ENCODE measurements around the gene KIF25.

Gene KIF25

GRCh38 chr6:168051648-168052047, 54.2 kb downstream of the KIF25 start:
- no peak for DNase-seq

DNA sequence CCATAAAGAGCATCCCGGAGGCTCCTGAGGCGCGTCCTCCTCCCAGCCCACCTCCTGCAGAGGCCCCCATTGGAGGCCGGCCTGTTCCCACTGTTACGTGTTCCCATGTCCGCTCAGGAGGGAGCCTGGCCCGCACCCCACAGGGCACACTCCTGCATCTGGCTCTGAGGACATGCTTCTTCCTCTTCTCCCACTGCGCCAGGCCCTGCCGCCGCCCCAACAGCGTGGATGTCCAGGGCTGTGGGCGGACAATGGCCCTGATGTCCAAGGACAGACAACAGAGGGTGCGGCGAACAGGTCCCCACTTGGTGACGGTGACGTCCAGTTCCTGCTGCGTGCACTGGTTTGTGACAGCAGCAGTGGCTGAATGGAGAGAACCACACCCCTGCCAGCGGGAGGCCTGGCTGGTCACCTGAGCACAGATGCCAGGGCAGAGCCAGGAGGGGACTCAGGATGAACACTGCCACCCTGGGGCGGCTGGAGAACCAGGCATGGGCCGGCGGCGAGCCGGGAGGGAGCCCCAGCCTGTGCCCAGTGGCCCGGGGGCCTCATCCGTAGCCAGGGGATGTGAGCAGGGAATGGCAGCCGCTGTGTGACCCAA, 54.9 kb downstream of the KIF25 start:
- no peak for DNase-seq

DNA sequence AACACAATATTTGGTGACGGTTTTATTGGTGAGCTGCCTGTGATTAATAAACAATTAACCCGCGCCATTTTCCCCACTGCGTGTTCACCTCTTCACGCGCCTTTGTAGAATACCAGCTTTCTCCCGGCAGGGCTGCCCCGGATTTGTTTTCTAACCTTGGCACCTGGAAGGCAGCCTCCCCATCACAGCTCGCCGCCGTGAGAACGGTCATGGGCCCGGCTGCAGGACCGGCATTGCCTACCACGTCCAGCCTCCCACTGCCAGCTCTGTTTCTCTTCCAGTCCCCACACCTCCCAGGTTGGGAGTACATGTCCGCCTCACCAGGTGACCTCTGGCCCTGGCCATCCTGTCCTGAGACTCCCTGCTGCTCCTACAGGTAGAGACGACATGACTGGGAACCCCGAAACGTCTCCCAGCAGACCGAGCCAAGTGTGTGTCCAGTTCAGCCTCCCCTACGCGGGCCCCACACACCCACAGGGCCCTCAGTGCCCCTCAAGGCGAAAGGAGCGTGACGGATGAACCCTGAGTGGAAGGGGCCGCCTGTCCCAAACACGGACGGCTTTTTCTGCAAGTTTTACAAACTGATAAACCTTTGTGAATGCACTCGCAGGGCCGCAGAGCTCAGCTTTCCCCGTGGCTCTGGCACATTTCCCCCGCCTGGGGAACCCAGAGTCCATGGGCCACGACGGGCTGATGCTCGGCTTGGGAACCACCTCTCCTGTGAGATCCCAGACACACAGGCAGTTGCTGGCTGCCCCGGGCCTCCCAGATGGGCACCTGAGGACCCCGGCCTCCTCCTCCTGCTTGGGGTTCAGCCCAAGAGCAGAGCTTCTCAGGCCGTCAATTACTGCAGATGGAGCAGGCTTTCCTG, 55.9 kb downstream of the KIF25 start:
- DNase-seq = no peak

DNA sequence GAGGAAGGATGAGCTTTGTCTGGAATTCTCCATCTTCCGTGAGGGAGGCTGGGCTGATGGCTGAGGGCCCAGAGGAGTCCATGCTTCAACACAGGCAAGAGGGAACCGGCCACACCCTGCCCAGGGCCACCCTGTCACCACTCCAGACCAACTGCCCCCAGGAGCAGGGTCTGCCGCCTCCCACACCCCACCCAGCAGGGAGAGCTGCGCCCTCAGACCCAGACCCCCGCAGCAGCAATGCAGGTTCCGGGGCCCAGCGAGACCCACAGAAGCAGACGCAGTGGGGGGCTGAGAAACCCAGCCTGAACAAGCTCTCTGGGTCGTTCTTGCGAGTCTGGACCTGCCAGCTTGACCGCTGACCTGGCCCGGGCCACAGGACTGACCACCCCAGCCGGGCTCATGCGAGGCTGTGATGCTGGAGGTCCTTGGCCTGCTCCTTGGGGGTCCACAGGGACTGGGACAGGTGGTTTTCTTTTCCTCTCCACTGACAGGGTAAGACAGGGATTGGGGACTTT, 56.5 kb downstream of the KIF25 start:
- no peak for DNase-seq

GRCh38 chr6:168054765-168055560, 57.5 kb downstream of the KIF25 start:
- no peak for DNase-seq

DNA sequence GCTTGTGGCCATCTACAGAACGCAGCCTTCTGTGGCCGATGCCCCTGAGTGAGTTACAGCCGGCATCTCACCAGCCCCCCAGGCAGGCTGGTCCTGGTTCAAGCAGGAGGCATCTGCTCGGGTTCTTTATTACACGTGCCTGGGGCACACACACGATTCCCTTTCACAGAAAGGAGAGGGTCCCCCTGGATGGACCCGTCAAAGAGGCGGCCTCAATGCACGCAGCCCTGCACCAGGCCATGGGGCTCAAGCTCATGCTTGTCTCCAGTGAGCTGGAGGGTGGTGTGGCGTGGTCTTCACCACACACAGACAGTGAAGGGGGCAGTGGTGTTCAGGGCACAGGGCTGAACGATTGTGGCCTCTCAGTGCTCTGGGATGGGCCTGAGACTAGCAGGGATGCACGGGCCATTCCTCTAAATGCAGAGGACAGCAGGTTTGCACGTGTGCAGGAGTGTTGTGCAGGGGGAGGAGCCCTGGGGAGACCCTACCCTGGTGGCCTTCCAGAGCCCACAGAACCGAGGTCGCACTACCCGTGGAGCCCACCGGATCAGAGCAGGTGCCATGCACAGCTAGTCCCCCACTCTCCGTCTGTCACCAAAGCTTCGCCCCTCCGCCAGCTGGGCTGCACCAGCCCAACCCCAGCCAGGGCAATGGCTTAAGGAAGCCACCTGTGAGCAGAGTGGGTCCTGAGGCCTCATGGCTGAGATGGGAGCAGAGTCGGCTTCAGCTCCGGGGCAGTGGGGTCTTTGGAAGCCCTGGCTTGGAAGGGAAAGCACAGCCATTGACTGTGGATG, 58.4 kb downstream of the KIF25 start:
- no peak for DNase-seq

DNA sequence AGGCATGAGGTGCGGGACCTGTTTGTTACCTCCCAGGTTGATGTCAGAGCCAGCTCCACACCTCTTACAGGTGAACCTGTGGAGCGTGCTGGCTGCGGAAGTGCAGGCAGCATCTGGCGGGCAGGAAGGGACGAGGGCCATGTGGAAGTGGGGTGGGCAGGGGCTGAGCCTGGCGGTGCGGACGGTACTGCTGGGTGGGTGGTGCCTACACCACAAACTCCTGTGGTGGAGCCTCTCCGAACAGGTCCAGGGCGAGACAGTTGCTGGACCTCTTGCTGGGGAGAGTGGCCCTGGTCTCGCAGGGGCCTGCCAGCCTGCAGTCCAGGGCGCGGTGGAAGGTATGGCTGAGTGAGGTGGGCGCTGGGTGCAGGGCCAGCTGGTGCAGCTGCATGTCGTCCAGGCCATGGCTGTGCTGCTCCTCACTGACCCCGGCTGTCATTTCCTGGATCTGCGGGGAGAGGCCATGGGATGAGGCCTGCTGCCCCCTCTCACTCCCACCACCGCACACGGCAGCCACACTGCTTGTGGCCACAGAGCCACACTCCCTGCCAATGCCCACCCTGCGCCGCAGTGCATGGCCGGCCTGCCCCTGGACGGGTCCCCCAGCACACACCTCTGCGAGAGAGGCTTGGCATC, 59.5 kb downstream of the KIF25 start:
- no peak for DNase-seq

GRCh38 chr6:168057836-168058235, 60.4 kb downstream of the KIF25 start:
- no peak for DNase-seq

DNA sequence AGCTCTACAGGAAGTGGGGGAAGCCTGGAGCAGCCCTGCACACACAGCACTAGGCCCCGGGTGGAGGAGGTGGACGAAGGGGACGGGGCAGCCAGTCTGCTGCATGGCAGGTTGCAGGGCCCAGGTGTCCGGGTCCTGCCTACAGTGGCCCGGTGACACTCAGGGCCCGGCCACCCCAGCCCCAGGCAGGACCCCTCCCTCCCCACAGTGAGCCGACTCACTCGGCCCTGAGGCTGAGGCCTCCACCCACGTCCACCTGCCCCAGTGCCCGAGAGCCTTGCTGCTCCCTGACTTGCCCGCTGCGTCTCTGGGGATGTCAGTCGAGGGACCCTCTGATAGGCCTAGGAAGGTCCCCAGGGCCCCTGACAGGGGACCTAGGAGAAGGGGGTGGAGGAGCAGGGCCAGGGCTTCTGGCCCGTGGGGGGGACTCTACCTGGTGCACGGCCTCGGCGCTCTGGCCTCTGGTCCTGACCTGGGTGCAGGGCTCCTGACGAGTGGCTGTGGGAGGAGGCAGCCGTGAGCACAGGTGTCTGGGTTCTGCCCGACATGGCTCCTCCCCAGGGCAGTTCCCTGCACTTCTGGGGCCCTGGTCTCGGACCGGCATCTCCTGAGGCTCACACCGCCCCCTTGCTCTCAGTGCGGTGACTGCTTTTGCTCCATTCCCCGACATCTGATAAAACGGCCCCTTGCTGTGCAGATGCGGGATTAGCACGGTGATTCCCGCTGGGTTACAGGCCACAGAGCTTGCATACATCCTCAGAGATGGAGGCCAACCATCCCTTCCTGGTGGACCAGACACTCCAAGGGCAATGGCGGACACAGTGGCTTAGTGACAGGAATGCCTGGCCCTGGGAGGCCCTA, 61.5 kb downstream of the KIF25 start:
- DNase-seq = no peak

DNA sequence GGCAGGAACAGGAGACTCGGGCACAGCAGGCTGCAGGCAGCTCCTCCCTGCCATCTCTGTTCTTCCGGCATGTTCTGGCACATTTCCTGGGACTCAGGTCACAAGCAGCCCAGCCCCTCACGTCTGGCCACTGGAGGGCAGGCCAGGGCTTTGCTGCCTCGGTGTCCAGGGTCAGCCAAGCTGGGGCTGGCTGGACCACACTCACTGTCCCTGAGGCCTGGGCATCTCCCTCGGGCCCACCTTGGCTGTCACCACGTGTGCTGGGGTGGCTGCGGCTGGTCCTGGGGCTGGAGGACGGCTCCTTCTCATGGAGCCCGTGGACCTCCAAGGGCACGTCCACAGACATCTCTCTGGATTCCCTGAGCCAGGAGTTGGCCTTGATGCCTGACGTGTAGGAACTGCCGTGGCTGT, 63.1 kb downstream of the KIF25 start:
- no peak for DNase-seq

DNA sequence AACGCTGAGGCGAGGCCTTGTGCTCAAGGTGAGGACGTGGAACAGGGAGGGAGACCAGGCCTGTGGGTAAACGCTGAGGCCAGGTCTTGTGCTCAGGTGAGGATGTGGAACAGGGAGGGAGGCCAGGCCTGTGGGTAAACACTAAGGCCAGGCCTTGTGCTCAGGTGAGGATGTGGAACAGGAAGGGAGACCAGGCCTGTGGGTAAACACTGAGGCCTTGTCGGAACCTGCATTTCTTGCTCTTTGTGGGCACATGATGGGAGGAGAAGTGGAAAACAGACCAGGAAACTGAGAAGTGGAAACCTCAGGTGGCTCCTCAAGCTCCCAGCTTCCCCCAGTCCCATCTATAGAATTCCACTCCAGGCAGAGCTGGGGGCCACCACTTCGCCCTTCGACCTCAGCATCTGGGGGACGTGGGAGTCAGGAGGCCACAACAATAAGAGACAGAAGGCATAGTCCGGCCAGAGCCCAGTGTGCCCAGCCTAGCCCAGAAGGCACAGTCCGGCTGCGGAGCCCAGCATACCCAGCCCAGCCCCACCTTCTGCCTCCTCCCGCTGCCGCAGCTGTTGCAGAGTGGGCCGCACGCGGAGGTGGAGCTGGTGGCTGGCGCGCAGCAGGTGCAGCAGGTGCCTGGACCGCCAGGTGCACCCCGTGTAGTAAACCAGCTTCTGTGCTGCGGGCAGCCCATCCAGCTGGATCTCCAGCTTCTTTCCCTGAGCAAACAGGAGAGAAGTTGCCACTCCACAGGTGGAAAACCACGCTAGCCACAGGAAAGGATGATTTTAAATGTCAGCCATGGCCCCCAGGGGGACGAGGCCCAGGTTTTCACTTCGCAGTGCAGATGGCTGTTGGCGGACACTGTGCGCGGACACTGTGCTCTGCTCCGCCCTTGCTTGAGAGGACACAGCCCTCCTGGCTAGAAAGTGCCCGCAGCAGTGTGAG, 64.1 kb downstream of the KIF25 start:
- DNase-seq = no peak

DNA sequence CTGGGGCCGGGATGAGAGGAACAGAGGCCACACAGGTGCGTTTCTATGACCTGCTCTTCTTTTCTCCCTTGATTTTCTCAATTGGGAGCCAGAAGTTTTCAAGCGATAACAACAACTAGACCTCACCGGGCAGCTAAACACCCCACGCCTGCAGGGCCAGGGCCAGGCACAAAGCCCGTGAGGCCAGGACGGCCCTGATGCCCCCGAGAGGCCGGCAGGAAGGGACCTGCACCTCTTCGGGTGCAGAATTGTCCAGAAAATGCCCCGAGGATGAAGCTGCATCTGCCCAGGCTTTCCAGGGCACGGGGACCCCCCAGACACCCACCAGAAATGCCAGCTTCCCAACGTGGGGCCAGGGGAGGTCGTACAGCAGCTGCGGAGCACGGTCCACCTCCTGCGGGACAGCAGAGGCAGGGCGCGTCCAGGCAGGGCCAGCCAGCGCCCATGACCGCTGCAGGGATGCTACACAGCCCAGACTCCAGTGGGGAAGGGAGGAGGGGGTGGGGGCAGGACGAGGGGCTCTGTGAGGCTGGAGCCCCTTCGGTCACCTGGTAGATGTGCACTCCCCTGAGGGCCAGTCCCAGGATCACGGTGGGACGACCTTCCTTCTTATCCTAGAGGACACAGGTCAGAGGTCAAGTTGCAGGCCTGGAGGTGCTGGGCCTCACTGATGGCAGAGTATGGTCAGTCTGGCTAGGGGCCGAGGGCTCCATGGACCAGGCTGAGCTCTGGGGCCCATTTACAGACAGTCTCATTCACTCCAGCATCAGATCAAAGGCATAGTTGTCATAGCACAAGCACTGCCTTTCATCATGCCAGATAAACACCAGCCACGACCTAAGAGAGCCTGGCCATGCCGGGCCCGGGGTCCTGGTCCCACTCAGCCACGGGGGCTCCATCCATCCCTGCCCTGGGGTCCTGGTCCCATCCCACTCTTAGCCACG, 65.1 kb downstream of the KIF25 start:
- no peak for DNase-seq

DNA sequence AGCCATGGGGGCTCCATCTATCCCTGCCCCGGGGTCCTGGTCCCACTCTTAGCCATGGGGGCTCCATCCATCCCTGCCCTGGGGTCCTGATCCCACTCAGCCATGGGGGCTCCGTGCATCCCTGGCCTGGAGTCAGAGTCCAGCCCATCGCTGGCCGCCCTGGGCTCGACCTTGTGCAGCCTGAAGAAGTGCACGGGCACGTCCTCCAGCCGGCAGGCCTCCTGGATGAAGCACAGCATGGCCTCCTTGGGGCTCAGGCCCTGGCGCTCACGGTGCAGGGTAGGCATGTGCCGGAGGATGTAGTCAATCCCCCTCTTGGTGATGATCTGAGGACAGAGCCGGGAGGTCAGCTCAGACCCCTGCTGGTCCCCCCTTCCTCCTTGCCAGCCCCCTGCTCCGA, 66.0 kb downstream of the KIF25 start:
- no peak for DNase-seq

DNA sequence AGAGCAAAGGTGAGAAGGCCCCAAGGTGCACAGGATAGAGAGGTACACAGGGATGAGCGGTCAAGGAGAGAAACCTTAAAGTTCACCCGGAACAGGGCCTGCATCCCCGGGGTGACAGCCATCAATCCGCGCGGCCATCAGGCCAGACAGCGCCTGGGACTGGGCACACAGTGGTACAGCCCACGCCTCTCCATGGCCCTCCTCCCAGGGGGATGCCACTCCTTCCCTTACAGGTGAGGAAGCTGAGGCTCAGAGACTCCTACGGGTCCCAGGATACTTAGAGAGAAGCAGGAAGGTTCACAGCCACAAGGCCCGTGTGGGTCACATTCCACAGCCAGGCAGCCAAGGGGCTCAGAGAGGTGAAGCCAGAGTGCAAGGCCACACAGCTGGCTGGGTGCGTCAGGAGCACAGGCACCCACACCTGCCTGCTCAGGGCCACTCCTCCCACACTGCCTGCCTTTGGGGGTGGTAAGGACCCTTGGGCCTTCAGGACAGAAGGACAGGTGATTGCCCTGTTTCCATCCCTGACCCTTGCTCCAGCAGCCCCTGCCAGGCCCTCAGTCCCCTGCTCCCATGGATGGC, 66.8 kb downstream of the KIF25 start:
- DNase-seq = no peak

DNA sequence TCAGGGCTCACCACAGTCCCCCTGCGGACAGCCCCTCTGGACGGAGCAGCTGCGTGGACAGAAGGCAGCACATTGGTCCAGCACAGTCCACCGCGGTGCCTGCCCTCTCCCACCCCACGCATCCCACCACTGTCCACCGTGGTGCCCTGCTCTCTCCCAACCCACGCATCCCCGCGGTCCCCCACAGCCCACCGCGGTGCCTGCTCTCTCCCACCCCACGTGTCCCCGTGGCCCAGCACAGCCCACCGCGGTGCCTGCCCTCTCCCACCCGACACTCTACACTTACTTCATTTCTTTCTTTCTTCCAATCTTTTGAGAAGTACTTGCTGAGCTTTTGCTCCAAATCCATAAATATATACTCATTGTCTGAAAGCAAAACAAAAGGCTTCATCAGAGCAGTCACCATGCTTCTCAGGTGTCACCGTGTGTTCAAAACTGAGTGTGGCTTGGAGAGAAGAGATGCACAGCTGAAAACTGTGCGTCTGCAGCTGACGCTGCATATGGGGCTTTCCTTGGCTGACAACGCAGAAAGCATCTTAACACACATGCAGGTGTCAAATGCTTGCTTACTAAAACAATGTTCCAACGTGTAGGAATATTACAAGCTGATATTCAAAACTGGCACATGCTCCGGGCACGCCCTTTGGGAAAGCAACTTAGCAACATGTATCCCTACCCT, 69.7 kb downstream of the KIF25 start:
- no peak for DNase-seq

DNA sequence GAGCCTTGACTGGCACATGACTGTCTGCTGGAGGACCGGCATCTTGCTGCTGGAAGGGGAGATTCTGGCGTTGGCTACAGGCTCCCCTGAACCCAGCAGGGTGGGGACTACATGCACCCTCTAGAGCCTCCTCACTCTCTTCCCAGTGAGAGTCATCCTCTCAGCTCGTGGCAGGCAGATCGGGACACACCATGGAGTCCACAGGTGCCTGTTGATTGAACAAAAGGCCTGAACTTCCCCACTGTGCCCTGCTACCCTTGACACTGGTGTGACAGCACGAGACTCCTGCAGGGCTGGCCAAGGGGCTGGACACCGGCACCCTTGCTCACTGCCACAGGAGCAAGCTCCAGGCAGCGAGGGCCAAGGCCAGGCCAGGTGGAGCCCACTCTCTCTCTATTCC, 73.3 kb downstream of the KIF25 start:
- no peak for DNase-seq

DNA sequence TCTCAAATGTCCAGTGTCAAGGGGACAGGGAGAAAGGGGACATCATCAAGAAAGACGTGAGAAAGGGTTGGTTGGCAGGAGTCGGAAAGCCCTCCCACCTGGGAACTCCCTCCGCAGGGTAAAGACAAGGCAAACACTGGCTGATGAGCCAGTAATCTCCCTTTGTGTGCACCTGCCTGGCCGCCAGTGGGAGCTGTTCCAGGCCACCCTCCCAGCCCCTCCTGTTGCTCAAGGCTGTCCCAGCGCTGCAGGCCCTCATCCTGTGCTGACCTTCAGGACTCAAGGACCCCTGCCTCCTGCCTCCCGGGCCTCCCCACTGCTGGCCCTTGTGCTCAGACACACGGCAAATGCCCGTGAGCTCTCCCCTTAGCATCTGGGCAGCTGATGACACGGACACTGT, 74.1 kb downstream of the KIF25 start:
- no peak for DNase-seq

DNA sequence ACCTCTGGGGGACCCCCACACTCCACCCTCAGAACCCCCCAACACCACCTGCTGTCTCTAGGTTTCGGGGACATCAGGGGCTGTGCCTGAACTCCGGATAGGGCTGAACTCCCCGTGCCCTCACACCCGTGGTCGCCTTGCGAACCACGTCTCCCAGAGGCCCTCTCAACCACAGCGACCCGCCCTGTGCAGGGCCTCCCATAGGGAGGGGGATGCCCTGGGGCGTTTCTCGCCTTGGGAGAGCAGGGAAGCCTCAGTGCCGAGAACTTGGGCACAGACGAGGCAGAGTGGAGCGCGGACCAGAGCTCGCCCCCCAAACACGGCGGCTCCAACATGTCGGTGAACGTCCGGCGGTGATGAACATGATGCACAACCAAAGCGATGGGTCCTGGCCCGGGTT, 74.8 kb downstream of the KIF25 start:
- no peak for DNase-seq
